ENCODE data around the gene NME9.

Gene NME9

GRCh38 chr3:138361561-138361971 lies 31.9 kb upstream of the NME9 start:
- no peak for DNase-seq

- DNase-seq, result no peak
Measured at GRCh38 chr3:138360869-138361525, 31.3 kb upstream of the NME9 start.

GRCh38 chr3:138359919-138360868 lies 30.5 kb upstream of the NME9 start:
- no peak for DNase-seq

GRCh38 chr3:138359148-138359918 lies 29.7 kb upstream of the NME9 start:
- DNase-seq, result no peak

GRCh38 chr3:138356730-138357405 lies 27.2 kb upstream of the NME9 start:
- no peak for DNase-seq

- no peak for DNase-seq
Measured at GRCh38 chr3:138355071-138355470, 25.4 kb upstream of the NME9 start.

GRCh38 chr3:138354376-138354775 lies 24.7 kb upstream of the NME9 start:
- no peak for DNase-seq

GRCh38 chr3:138351916-138352550 lies 22.4 kb upstream of the NME9 start:
- DNase-seq, result no peak

- no peak for DNase-seq
Measured at GRCh38 chr3:138351151-138351550, 21.5 kb upstream of the NME9 start.

- DNase-seq, result no peak
Measured at GRCh38 chr3:138349926-138350665, 20.4 kb upstream of the NME9 start.

GRCh38 chr3:138348754-138349739 lies 19.4 kb upstream of the NME9 start:
- DNase-seq, result no peak

GRCh38 chr3:138347960-138348753 lies 18.5 kb upstream of the NME9 start, which contains the start of gene MRAS:
Gene MRAS, plus strand, starts transcription at chr3:138348579. Its CDS starts 24,305 bp downstream, at chr3:138372884.
- peak; percentile 65 for DNase-seq

GRCh38 chr3:138344754-138345153 lies 15.1 kb upstream of the NME9 start:
- no peak for DNase-seq

GRCh38 chr3:138340511-138340910 lies 10.9 kb upstream of the NME9 start:
- no peak for DNase-seq

- no peak for DNase-seq
Measured at GRCh38 chr3:138338811-138339210, 9.2 kb upstream of the NME9 start.

GRCh38 chr3:138338244-138338643 lies 8.6 kb upstream of the NME9 start:
- DNase-seq, result no peak

GRCh38 chr3:138336454-138336999 lies 6.9 kb upstream of the NME9 start:
- no peak for DNase-seq

GRCh38 chr3:138334608-138335007 lies 5.0 kb upstream of the NME9 start:
- no peak for DNase-seq

Measured in NCI-H1105 treated with DMSO at 0.1 percent for 48 hours (cell line).